ENCODE measurements around the gene EPGN. TPM values are rescaled to one million over a fixed set of nuclear protein-coding genes. Genes with fewer than 3 reads are reported as not detected.
"Not testable (repeated sequence)": the region's sequence is repeated elsewhere in the genome, so short reads cannot be mapped to it uniquely, and the experiment has no call there.

Gene EPGN
- total and polyA plus RNA-seq, 8 donors: 0.73 to 1.8 (median 0.87) TPM; not detected in 5

DNA sequence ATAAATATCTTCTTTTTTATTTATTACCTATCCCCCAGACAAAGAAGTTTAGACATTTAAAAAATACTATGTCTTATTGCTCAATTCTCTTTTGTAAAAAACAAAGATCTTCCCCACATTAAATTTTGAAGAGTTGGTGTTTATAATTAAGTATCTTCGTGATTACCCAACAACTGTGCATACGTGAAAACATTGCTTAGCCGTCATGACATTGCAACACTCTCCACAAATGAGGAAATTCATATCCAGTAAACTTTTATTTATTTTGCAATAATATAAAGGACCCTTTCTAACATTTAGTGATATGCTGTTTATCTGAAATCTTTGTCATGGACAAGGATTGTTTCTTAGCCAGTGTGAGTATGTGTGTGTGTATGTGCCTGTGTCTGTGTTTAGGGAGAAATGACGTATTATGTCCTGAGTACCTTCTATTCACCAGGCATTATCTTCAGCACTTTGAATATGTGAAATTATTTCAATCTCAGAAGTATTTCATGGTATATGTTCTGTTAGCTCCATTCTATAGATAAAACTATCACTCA, 30.6 kb downstream of the EPGN start:
- Histone ChIP-seq H3K4me3 (no peak overlapping the region), H3K36me3 (no peaks in the 10 kb centered on the region), H3K9me3 (peaks cover 5 to 13% (median 6%) of the 10 kb centered on the region in 4 donors), H3K27me3 (no peaks in the 10 kb centered on the region), H3K4me1 (no peaks in the 10 kb centered on the region), H3K27ac (no peak overlapping the region)
- intact Hi-C loops (cut with DNase I; ENCODE audit: low total_unique reads): no loop called here
- TF ChIP-seq, protein P1, sequence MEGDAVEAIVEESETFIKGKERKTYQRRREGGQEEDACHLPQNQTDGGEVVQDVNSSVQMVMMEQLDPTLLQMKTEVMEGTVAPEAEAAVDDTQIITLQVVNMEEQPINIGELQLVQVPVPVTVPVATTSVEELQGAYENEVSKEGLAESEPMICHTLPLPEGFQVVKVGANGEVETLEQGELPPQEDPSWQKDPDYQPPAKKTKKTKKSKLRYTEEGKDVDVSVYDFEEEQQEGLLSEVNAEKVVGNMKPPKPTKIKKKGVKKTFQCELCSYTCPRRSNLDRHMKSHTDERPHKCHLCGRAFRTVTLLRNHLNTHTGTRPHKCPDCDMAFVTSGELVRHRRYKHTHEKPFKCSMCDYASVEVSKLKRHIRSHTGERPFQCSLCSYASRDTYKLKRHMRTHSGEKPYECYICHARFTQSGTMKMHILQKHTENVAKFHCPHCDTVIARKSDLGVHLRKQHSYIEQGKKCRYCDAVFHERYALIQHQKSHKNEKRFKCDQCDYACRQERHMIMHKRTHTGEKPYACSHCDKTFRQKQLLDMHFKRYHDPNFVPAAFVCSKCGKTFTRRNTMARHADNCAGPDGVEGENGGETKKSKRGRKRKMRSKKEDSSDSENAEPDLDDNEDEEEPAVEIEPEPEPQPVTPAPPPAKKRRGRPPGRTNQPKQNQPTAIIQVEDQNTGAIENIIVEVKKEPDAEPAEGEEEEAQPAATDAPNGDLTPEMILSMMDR (IDR thresholded peaks at IDR 0.05): no peak
- TF ChIP-seq EP300 (IDR thresholded peaks at IDR 0.05) (no peak), POLR2A (IDR thresholded peaks at IDR 0.05) (no peak), POLR2AphosphoS5 (IDR thresholded peaks at IDR 0.05) (no peak)
- 63 to 83% (median 76%) methylated on average over 4 of the region's 4 CpGs for WGBS, 5 donors
- no peak for DNase-seq

DNA sequence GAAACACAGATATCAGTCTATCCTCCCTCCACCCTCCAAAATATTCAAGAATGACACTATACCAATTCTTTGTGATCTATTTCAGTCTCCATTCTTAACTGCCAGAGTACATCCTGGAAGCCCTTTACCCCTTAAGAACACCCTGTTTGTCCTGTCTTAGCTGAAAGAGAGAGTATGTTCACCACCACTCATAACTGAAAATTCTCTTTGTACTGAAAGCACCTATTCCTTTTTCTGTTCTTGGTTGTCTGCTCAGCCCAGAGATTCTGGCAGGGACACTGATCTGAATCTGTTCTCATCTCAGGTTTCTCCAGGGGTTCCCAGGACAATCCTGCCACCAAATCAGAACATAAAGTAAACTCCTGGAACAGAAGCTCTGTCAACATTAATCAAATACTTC, 31.2 kb downstream of the EPGN start:
- intact Hi-C loops (cut with DNase I; ENCODE audit: low total_unique reads): no loop called here
- Histone ChIP-seq H3K27me3 (no peaks in the 10 kb centered on the region), H3K36me3 (no peaks in the 10 kb centered on the region), H3K27ac (no peak overlapping the region), H3K4me3 (no peak overlapping the region), H3K9me3 (peaks cover 9 to 20% (median 12%) of the 10 kb centered on the region in 4 donors), H3K4me1 (no peaks in the 10 kb centered on the region)
- no peak for TF ChIP-seq POLR2A (IDR thresholded peaks at IDR 0.05)
- no peak for TF ChIP-seq EP300 (IDR thresholded peaks at IDR 0.05)
- no peak for DNase-seq

DNA sequence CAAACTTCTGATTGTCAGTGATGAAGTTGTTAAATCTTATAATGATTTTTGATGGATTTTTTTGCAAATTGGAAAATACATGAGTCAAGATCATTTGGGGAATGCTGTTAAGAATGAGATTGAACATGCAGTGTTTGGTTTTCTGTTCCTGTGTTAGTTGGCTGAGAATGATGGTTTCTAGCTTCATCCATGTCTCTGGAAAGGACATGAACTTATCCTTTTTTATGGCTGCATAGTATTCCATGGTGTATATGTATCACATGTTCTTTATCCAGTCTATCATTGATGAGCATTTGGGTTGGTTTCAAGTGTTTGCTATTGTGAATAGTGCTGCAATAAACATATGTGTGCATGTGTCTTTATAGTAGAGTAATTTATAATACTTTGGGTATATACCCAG, 32.2 kb downstream of the EPGN start:
- DNase-seq; intact Hi-C loops (cut with DNase I; ENCODE audit: low total_unique reads); H3K27ac ChIP-seq; H3K4me1 ChIP-seq; H3K36me3 ChIP-seq; H3K4me3 ChIP-seq; H3K27me3 ChIP-seq: not testable (repeated sequence)
- H3K9me3 ChIP-seq: peaks cover 9 to 22% (median 18%) of the 10 kb centered on the region in 4 donors

DNA sequence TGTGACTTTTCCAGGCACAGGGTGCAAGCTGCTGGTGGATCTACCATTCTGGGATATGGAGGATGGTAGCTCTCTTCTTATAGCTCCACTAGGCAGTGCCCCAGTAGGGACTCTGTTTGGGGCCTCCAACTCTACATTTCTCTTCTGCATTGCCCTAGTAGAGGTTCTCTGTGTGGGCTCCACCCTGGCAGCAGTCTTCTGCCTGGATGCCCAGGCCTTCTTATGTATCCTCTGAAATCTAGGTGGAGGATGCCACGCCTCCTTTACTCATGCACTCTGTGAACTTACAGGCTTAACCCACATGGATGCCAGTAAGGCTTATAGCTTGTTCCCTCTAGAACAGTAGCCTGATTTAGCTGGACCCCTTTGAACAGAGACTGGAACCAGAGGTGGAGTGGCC, 35.8 kb downstream of the EPGN start:
- TF ChIP-seq POLR2A (IDR thresholded peaks at IDR 0.05): no peak
- intact Hi-C loops (cut with DNase I; ENCODE audit: low total_unique reads): no loop called here
- Histone ChIP-seq H3K4me1 (no peaks in the 10 kb centered on the region), H3K27me3 (no peaks in the 10 kb centered on the region), H3K36me3 (no peaks in the 10 kb centered on the region), H3K9me3 (peaks cover 9 to 23% (median 18%) of the 10 kb centered on the region in 4 donors), H3K27ac (no peak overlapping the region), H3K4me3 (no peak overlapping the region)
- WGBS, 5 donors: 26 to 100% (median 70%) methylated on average over 1 of the region's 1 CpG
- DNase-seq: no peak

DNA sequence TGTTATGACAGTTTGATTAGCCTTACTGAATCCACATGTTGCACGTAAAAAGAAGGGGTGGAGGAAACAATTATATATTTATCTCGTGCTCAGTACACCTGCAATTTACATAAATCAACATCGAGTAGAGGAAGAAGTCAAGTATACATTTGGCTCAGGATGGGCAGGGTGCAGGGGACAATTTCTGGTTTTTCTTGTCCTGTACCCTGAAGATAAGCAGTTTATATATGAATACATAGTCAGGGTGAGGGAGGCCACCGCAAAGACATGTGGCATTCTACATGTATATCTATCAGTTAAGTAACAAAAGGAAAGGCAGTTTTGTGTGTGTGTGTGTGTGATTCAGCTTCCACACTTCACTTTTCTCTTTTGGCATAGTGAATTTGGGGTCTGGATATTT, 45.6 kb downstream of the EPGN start:
- Histone ChIP-seq H3K9me3 (no peaks in the 10 kb centered on the region), H3K36me3 (no peaks in the 10 kb centered on the region), H3K4me1 (no peaks in the 10 kb centered on the region), H3K4me3 (no peak overlapping the region), H3K27me3 (no peaks in the 10 kb centered on the region), H3K27ac (no peak overlapping the region)
- TF ChIP-seq POLR2AphosphoS5 (IDR thresholded peaks at IDR 0.05): no peak
- TF ChIP-seq, protein P1 (IDR thresholded peaks at IDR 0.05): no peak
- no peak for TF ChIP-seq EP300 (IDR thresholded peaks at IDR 0.05)
- TF ChIP-seq POLR2A (IDR thresholded peaks at IDR 0.05): no peak
- no peak for DNase-seq
- intact Hi-C loops (cut with DNase I; ENCODE audit: low total_unique reads): no loop called here
- WGBS, 5 donors: 19 to 39% (median 32%) methylated on average over 4 of the region's 4 CpGs

DNA sequence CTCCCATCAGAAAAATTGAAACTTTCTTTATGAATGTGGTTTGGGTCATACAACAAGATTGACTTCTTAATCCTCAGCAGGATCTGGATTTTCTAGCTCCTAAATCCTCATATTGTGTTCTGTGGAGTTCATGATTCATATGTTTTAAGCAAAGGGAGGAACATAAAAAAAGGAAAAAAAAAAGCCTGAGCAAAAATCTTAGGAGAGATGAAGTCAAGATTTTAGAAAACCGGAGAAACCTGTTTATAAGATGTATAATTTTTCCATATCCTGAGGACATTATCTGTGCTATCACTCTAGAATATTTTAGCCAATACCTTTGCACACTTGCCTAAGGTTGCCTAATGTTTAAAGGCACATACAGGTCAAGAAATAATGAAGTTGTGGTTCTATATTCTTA, 49.7 kb downstream of the EPGN start:
- Histone ChIP-seq H3K27me3 (no peaks in the 10 kb centered on the region), H3K27ac (no peak overlapping the region), H3K36me3 (no peaks in the 10 kb centered on the region), H3K9me3 (no peaks in the 10 kb centered on the region), H3K4me3 (no peak overlapping the region), H3K4me1 (no peaks in the 10 kb centered on the region)
- intact Hi-C loops (cut with DNase I; ENCODE audit: low total_unique reads): no loop called here
- TF ChIP-seq POLR2AphosphoS5 (IDR thresholded peaks at IDR 0.05) (no peak), EP300 (IDR thresholded peaks at IDR 0.05) (no peak)
- WGBS, 5 donors: 50 to 76% (median 67%) methylated on average over 1 of the region's 1 CpG
- DNase-seq: no peak

Data from stomach (tissue), 9 donors.